Subcutaneous adipose tissue (tissue), 4 donors: Measurements from ENCODE around the gene TTLL10. TPM values are rescaled to one million over a fixed set of nuclear protein-coding genes. Genes with fewer than 3 reads are reported as not detected.

Experiments used
- total RNA-seq, 4 donors: library from RNA; depleted of rRNA; stranded (reverse); fragments of >200 nt; gene quantifications; one replicate each; pipeline ENCODE4 v1.1.0, GENCODE V29; 2016
- TF ChIP-seq, protein P1 (sequence below): fragments of 450-650 bp; IDR thresholded peaks from one replicate; pipeline ENCODE4 v1.5.1; 2016; ENCODE audit warnings: low read depth, mild to moderate bottlenecking, control low read depth, antibody characterized with exemption, moderate library complexity

TTLL10 gene
- total RNA-seq, 4 donors from 2014 or later, result 0.19 TPM; not detected in 3

- TF ChIP-seq, protein P1, sequence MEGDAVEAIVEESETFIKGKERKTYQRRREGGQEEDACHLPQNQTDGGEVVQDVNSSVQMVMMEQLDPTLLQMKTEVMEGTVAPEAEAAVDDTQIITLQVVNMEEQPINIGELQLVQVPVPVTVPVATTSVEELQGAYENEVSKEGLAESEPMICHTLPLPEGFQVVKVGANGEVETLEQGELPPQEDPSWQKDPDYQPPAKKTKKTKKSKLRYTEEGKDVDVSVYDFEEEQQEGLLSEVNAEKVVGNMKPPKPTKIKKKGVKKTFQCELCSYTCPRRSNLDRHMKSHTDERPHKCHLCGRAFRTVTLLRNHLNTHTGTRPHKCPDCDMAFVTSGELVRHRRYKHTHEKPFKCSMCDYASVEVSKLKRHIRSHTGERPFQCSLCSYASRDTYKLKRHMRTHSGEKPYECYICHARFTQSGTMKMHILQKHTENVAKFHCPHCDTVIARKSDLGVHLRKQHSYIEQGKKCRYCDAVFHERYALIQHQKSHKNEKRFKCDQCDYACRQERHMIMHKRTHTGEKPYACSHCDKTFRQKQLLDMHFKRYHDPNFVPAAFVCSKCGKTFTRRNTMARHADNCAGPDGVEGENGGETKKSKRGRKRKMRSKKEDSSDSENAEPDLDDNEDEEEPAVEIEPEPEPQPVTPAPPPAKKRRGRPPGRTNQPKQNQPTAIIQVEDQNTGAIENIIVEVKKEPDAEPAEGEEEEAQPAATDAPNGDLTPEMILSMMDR, result no peak
These were observed 66.7 kb downstream of the TTLL10 start for GRCh38 chr1:1240348-1240732.

DNA sequence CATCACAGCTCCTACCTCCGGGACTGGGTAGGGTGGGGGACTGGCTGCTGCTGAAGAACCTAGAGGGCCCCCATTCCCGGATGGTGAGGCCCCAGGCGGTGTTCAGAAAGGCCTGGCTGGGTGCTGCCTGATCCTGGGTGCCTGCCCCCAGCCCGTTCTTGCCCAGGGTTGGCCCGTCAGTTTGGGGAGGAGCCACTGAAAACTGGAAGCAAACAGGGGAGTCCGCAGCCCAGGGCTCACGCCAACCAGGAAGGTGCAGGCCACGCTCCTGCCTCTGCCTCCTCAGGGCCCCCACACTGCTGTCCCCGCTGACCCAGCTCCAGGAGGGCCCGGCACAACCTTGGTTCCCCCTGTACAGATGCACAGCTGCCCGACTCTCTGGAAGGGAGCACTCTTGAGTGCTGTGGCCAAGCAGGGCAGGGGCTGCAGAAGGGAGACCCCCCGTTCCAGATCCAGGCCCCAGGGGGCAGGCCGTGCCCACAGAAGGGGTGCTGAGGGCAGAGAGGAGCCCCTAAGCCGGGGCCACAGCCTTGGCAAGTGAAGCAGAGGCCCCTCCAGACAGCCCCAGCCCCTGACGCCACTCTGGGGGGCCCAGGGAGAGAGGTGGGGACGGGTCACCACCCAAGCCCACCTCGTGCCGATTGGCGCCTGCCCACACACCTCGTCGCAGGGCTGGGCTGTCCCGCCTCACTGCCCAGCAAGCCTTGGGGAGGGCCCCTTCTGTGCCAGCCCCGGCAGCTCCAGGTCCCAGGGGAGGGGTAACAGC lies 67.3 kb downstream of the TTLL10 start:
- TF ChIP-seq, protein P1, result no peak

DNA sequence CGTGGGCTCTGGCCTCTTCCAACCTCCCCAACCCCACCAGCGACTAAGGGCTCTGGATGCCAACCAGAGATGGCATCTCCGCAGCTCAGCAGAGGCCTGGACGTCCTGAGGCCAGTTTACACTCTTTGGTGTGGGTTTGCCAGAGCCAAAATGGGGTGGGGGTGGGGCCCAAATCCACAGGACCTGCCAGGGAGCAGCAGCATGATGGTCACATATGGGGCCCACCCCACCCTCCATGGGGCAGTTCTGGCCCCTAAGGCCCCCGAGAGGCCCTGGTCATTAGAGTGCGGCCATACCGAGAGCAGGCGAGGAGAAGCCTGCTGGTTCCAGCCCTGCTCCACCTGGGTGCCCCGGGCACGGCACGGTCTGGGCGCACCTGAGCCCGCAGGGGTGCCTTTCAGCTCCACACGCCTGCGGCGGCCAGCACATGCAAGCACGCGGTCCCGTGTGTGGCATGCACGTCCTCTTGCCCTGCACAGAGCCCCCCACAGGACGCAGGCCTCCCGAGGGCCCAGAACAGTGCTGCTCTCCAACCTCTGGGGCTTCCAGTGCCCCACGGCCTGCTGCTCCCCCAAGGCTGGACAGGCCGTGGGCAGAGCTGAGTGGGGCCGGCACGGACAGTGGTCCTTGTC lies 68.0 kb downstream of the TTLL10 start:
- TF ChIP-seq, protein P1, result no peak

GRCh38 chr1:1242461-1243265 lies 69.0 kb downstream of the TTLL10 start:
- TF ChIP-seq, protein P1, result no peak

- TF ChIP-seq, protein P1, result no peak
These were observed 69.6 kb downstream of the TTLL10 start for GRCh38 chr1:1243266-1243660.

GRCh38 chr1:1243807-1244191 lies 70.1 kb downstream of the TTLL10 start:
- TF ChIP-seq, protein P1, result no peak
